Upper lobe of left lung (tissue), 6 donors: Measurements from ENCODE around the gene SLC26A2. TPM values are rescaled to one million over a fixed set of nuclear protein-coding genes. Genes with fewer than 3 reads are reported as not detected.

ENCODE experiments used
- ATAC-seq, 2 donors: fragments of 200-7000 bp; cut with Tn5 transposase; one replicate each; pipeline ENCODE4 v1.9.1; 2022; ENCODE audit warnings: mild to moderate bottlenecking in 2 of 2, moderate library complexity in 2 of 2; ENCODE audit not compliant: low FRiP score in 2 of 2
- DNase-seq, 2 donors: peaks; one replicate each; pipeline ENCODE4 v3.0.0-alpha.2; 2019 to 2020
- H3K27ac ChIP-seq, 4 donors: fragments of 200-600 bp; sonication (generic); one replicate each; pipeline ENCODE4 v1.5.1; 2016 to 2019
- H3K27me3 ChIP-seq, 4 donors: fragments of 200-600 bp; sonication (generic); one replicate each; pipeline ENCODE4 v1.5.1; 2017 to 2019
- H3K36me3 ChIP-seq, 4 donors: fragments of 200-600 bp; sonication (generic); one replicate each; pipeline ENCODE4 v1.5.1; 2016 to 2019
- H3K4me1 ChIP-seq, 4 donors: fragments of 200-600 bp; sonication (generic); one replicate each; pipeline ENCODE4 v1.5.1; 2018 to 2019
- H3K4me3 ChIP-seq, 4 donors: fragments of 200-600 bp; sonication (generic); one replicate each; pipeline ENCODE4 v1.5.1; 2017 to 2019; ENCODE audit warnings: mild to moderate bottlenecking in 2 of 4, moderate library complexity in 1 of 4
- H3K9me3 ChIP-seq, 4 donors: fragments of 200-600 bp; sonication (generic); one replicate each; pipeline ENCODE4 v1.5.1; 2018 to 2019
- CTCF ChIP-seq, 6 experiments: fragments of 450-650 bp in 4 of 6; fragments of 200-600 bp in 2 of 6; sonication (generic) in 2 of 6; IDR thresholded peaks; one replicate each; pipeline ENCODE4 v1.5.1; 2016 to 2019; ENCODE audit warnings: antibody characterized with exemption in 6 of 6
- EP300 ChIP-seq, 4 donors: sonication (generic); formaldehyde crosslinking; IDR thresholded peaks; one replicate each; pipeline ENCODE4 v1.5.1; 2017; ENCODE audit warnings: antibody characterized with exemption in 4 of 4, control low read depth in 2 of 4
- POLR2A ChIP-seq, 4 donors: fragments of 450-650 bp; IDR thresholded peaks; one replicate each; pipeline ENCODE4 v1.5.1; 2016 to 2017; ENCODE audit warnings: antibody characterized with exemption in 4 of 4, mild to moderate bottlenecking in 2 of 4
- POLR2AphosphoS5 ChIP-seq, 2 donors: sonication (generic); formaldehyde crosslinking; IDR thresholded peaks; one replicate each; pipeline ENCODE4 v1.5.1; 2017; ENCODE audit warnings: antibody characterized with exemption in 2 of 2
- WGBS, 2 donors: methylation state at CpG; one replicate each; pipeline ENCODE4 v1.1.5; 2017 to 2018; 5-methylcytosine and 5-hydroxymethylcytosine counted together
- total RNA-seq, 6 donors: library from RNA; depleted of rRNA in 4 of 6; stranded (reverse); fragments of >200 nt in 4 of 6; gene quantifications; one replicate each; pipeline versions ENCODE4 v1.1.0 to v1.2.1, GENCODE V29; 2016 to 2021
- donor health status: DM: no; HTN: no; CAD: no; lungs with moderate emphysema.
- donor health status: DM: no; HTN: yes; CAD: no; lungs with severe emphysema.

SLC26A2 gene
- total RNA-seq, 6 donors from 2014 or later: 7.3 to 21.6 (median 16.8) TPM

- 73 to 74% methylated on average over 25 of the region's 25 CpGs for WGBS, 2 donors
- Histone ChIP-seq H3K4me1 (peaks cover 0 to 9% (median 2%) of the 10 kb centered on the region in 4 donors), H3K9me3 (no peaks in the 10 kb centered on the region), H3K4me3 (peak overlapping the region in 2 of 4 donors; percentile 26 to 27), H3K27ac (no peak overlapping the region), H3K27me3 (no peaks in the 10 kb centered on the region), H3K36me3 (no peaks in the 10 kb centered on the region)
- TF ChIP-seq CTCF (IDR thresholded peaks at IDR 0.05): peak in 2 of 6 experiments; percentile 9 to 23
- no peak for TF ChIP-seq POLR2A (IDR thresholded peaks at IDR 0.05)
- no peak for TF ChIP-seq EP300 (IDR thresholded peaks at IDR 0.05)
- no peak for TF ChIP-seq POLR2AphosphoS5 (IDR thresholded peaks at IDR 0.05)
- DNase-seq: peak in 1 of 2 donors; percentile 82
- peak in 1 of 2 donors; percentile 59 for ATAC-seq
These were observed 27.9 kb upstream of the SLC26A2 start for GRCh38 chr5:149932445-149933350.

- H3K27ac ChIP-seq: no peak overlapping the region
- 72 to 88% methylated on average over 8 of the region's 8 CpGs for WGBS, 2 donors
- no peak for ATAC-seq
These were observed 25.1 kb upstream of the SLC26A2 start for GRCh38 chr5:149935431-149935901.

GRCh38 chr5:149936044-149936699, 24.4 kb upstream of the SLC26A2 start:
- TF ChIP-seq POLR2AphosphoS5 (IDR thresholded peaks at IDR 0.05): no peak
- no peak for TF ChIP-seq EP300 (IDR thresholded peaks at IDR 0.05)
- TF ChIP-seq POLR2A (IDR thresholded peaks at IDR 0.05): no peak
- TF ChIP-seq CTCF (IDR thresholded peaks at IDR 0.05): no peak
- peaks cover 8 to 27% (median 15%) of the 10 kb centered on the region in 4 donors for H3K4me1 ChIP-seq

More at GRCh38 chr5:149935431-149935901, 25.1 kb upstream of the SLC26A2 start:
- Histone ChIP-seq H3K4me1 (peaks cover 8 to 27% (median 15%) of the 10 kb centered on the region in 4 donors), H3K36me3 (no peaks in the 10 kb centered on the region), H3K4me3 (no peak overlapping the region), H3K9me3 (no peaks in the 10 kb centered on the region), H3K27me3 (no peaks in the 10 kb centered on the region)
- no peak for DNase-seq
- TF ChIP-seq POLR2AphosphoS5 (IDR thresholded peaks at IDR 0.05) (no peak), POLR2A (IDR thresholded peaks at IDR 0.05) (no peak), EP300 (IDR thresholded peaks at IDR 0.05) (no peak), CTCF (IDR thresholded peaks at IDR 0.05) (no peak)

GRCh38 chr5:149936700-149937091, 23.9 kb upstream of the SLC26A2 start:
- no peak overlapping the region for H3K27ac ChIP-seq
- no peak for DNase-seq
- no peak for ATAC-seq
- TF ChIP-seq POLR2AphosphoS5 (IDR thresholded peaks at IDR 0.05) (no peak), POLR2A (IDR thresholded peaks at IDR 0.05) (no peak), CTCF (IDR thresholded peaks at IDR 0.05) (no peak), EP300 (IDR thresholded peaks at IDR 0.05) (no peak)
- 72 to 83% methylated on average over 3 of the region's 3 CpGs for WGBS, 2 donors
- no peaks in the 10 kb centered on the region for H3K36me3 ChIP-seq
- H3K4me3 ChIP-seq: no peak overlapping the region
- H3K4me1 ChIP-seq: peaks cover 8 to 27% (median 15%) of the 10 kb centered on the region in 4 donors
- H3K9me3 ChIP-seq: no peaks in the 10 kb centered on the region
- no peaks in the 10 kb centered on the region for H3K27me3 ChIP-seq

More at GRCh38 chr5:149936044-149936699, 24.4 kb upstream of the SLC26A2 start:
- H3K27ac ChIP-seq: no peak overlapping the region
- 78 to 100% methylated on average over 1 of the region's 1 CpG for WGBS, 2 donors
- no peak overlapping the region for H3K4me3 ChIP-seq
- no peaks in the 10 kb centered on the region for H3K9me3 ChIP-seq
- no peak for ATAC-seq
- no peaks in the 10 kb centered on the region for H3K36me3 ChIP-seq
- H3K27me3 ChIP-seq: no peaks in the 10 kb centered on the region
- no peak for DNase-seq
